DOHH2 (cell line): ENCODE measurements around the gene PPP2R5B.

ENCODE experiments used
- EZH2phosphoT487 ChIP-seq: fragments of 200-600 bp; sonication (generic); IDR thresholded peaks from 2 replicates; pipeline ENCODE4 v1.6.1; 2017; ENCODE audit warnings: borderline replicate concordance, mild to moderate bottlenecking, antibody characterized with exemption, low read length, moderate library complexity, mixed read lengths
- TF ChIP-seq, protein P1 (sequence below): fragments of 200-600 bp; sonication (generic); IDR thresholded peaks from one replicate; pipeline ENCODE4 v1.5.1; 2014; ENCODE audit warnings: antibody characterized with exemption, mild to moderate bottlenecking, low read depth, low read length; ENCODE audit not compliant: poor library complexity, severe bottlenecking

DNA sequence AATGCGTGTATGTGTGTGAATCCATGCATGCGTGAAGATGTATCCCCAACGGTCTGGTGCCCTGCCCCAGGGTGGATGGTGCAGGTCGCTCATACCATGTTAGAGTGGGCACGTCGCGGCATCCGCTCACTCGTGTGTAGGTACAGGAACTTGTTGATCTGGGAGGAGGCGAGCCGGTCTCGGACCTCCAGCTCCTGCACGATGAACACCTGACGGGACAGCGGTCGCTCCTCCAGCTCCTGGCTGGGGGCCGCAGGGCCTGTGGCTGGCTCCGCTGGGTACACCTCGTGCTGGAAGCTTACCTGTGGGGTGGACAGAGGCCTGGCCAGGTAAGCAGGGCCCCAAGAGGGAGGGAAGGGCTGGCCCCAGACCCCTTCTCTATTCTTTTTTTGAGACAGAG, 25.9 kb upstream of the PPP2R5B start:
- TF ChIP-seq, protein P1, sequence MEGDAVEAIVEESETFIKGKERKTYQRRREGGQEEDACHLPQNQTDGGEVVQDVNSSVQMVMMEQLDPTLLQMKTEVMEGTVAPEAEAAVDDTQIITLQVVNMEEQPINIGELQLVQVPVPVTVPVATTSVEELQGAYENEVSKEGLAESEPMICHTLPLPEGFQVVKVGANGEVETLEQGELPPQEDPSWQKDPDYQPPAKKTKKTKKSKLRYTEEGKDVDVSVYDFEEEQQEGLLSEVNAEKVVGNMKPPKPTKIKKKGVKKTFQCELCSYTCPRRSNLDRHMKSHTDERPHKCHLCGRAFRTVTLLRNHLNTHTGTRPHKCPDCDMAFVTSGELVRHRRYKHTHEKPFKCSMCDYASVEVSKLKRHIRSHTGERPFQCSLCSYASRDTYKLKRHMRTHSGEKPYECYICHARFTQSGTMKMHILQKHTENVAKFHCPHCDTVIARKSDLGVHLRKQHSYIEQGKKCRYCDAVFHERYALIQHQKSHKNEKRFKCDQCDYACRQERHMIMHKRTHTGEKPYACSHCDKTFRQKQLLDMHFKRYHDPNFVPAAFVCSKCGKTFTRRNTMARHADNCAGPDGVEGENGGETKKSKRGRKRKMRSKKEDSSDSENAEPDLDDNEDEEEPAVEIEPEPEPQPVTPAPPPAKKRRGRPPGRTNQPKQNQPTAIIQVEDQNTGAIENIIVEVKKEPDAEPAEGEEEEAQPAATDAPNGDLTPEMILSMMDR: no peak
- TF ChIP-seq EZH2phosphoT487: no peak
